Measurements from ENCODE around the gene SMARCA5.
A peak's percentile ranks its signal among the peaks of the same experiment; 100 is the strongest.

The SMARCA5 gene

GRCh38 chr4:143558286-143558685 is 44.8 kb downstream of the SMARCA5 start:
- Histone ChIP-seq H3K4me3 (replicated peaks; ENCODE audit: insufficient read depth, low read length) (no peak overlapping the region), H3K27ac (replicated peaks) (no peak overlapping the region), H3K27me3 (ENCODE audit: insufficient read depth, poor library complexity, severe bottlenecking) (peaks cover 5% of the 10 kb centered on the region)
- no peak for DNase-seq (ENCODE audit: low read depth in 1 of 2, low spot score in 1 of 2)
- no peak for TF ChIP-seq GABPA (IDR thresholded peaks at IDR 0.05; ENCODE audit: low read depth)
- TF ChIP-seq, protein P1, sequence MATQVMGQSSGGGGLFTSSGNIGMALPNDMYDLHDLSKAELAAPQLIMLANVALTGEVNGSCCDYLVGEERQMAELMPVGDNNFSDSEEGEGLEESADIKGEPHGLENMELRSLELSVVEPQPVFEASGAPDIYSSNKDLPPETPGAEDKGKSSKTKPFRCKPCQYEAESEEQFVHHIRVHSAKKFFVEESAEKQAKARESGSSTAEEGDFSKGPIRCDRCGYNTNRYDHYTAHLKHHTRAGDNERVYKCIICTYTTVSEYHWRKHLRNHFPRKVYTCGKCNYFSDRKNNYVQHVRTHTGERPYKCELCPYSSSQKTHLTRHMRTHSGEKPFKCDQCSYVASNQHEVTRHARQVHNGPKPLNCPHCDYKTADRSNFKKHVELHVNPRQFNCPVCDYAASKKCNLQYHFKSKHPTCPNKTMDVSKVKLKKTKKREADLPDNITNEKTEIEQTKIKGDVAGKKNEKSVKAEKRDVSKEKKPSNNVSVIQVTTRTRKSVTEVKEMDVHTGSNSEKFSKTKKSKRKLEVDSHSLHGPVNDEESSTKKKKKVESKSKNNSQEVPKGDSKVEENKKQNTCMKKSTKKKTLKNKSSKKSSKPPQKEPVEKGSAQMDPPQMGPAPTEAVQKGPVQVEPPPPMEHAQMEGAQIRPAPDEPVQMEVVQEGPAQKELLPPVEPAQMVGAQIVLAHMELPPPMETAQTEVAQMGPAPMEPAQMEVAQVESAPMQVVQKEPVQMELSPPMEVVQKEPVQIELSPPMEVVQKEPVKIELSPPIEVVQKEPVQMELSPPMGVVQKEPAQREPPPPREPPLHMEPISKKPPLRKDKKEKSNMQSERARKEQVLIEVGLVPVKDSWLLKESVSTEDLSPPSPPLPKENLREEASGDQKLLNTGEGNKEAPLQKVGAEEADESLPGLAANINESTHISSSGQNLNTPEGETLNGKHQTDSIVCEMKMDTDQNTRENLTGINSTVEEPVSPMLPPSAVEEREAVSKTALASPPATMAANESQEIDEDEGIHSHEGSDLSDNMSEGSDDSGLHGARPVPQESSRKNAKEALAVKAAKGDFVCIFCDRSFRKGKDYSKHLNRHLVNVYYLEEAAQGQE (IDR thresholded peaks at IDR 0.05; ENCODE audit: insufficient replicate concordance, low read depth), result no peak
- TF ChIP-seq SPI1 (IDR thresholded peaks at IDR 0.05; ENCODE audit: borderline replicate concordance, low read depth), result no peak
- no peak for TF ChIP-seq CTCF (IDR thresholded peaks at IDR 0.05; ENCODE audit: insufficient read depth, low read length)
- no peak for TF ChIP-seq POLR2AphosphoS5 (IDR thresholded peaks at IDR 0.05; ENCODE audit: low read depth)

DNA sequence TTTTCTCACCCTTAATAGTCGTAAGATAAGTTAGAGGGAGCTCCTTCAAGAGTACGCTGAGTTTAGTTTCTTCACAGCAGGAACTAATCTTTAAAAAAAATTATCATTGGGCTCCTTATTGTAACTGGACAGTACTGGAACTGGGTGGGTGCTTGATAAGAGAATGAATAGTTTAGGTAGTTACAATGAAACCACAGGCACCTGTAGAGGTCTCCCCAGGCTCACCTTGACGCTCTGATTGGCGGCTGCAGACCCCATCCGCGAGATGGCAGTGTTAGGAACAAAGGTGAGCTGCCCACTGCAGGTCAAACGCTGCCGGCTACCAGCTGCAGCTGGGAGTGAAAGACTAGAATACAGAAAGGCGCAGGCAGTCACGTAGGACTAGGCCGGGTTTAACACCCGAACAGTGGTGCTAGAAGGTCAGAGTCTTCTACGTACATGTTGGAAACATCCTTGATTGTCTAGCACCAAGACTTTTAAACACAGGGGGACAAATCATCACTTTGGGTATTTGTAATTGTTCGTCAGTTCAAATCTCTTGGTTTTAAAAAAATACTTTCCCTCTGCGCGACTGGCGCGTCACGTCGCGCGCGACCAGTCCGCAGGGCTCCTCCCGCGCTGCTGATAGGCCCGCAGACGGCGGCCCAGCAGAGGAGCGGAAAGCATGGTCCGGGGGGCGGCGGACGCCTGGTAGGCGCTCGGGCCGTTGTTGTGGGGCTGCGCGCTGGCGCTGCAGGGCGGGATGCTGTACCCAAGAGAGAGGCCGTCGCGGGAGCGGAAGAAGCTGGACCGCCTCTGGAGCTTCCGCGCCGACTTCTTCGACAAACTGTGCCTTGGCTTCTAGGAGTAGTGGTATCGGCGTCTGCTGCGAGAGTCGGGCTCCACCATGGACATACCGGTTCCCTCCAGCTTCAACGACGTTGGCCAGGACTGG is 45.6 kb downstream of the SMARCA5 start:
- peak in 1 of 2 experiments; percentile 41 for DNase-seq (ENCODE audit: low read depth in 1 of 2, low spot score in 1 of 2)
- no peak overlapping the region for H3K27ac ChIP-seq (replicated peaks)
- H3K4me3 ChIP-seq (replicated peaks; ENCODE audit: insufficient read depth, low read length), result peak overlapping the region; percentile 51
- peaks cover 5% of the 10 kb centered on the region for H3K27me3 ChIP-seq (ENCODE audit: insufficient read depth, poor library complexity, severe bottlenecking)
- TF ChIP-seq CTCF (IDR thresholded peaks at IDR 0.05; ENCODE audit: insufficient read depth, low read length) (no peak), GABPA (IDR thresholded peaks at IDR 0.05; ENCODE audit: low read depth) (no peak)

- H3K4me3 ChIP-seq (replicated peaks; ENCODE audit: insufficient read depth, low read length), result peak overlapping the region; percentile 51
- H3K27ac ChIP-seq (replicated peaks), result no peak overlapping the region
- no peak for TF ChIP-seq CTCF (IDR thresholded peaks at IDR 0.05; ENCODE audit: insufficient read depth, low read length)
- no peak for TF ChIP-seq POLR2AphosphoS5 (IDR thresholded peaks at IDR 0.05; ENCODE audit: low read depth)
- no peak for TF ChIP-seq SPI1 (IDR thresholded peaks at IDR 0.05; ENCODE audit: borderline replicate concordance, low read depth)
- no peak for DNase-seq (ENCODE audit: low read depth in 1 of 2, low spot score in 1 of 2)
- peaks cover 5% of the 10 kb centered on the region for H3K27me3 ChIP-seq (ENCODE audit: insufficient read depth, poor library complexity, severe bottlenecking)
These were observed 46.2 kb downstream of the SMARCA5 start for GRCh38 chr4:143559757-143560147.

- Histone ChIP-seq H3K27ac (replicated peaks) (no peak overlapping the region), H3K4me3 (replicated peaks; ENCODE audit: insufficient read depth, low read length) (no peak overlapping the region), H3K27me3 (ENCODE audit: insufficient read depth, poor library complexity, severe bottlenecking) (peaks cover 5% of the 10 kb centered on the region)
- no peak for DNase-seq (ENCODE audit: low read depth in 1 of 2, low spot score in 1 of 2)
- TF ChIP-seq GABPA (IDR thresholded peaks at IDR 0.05; ENCODE audit: low read depth) (no peak), SPI1 (IDR thresholded peaks at IDR 0.05; ENCODE audit: borderline replicate concordance, low read depth) (no peak), POLR2AphosphoS5 (IDR thresholded peaks at IDR 0.05; ENCODE audit: low read depth) (no peak), CTCF (IDR thresholded peaks at IDR 0.05; ENCODE audit: insufficient read depth, low read length) (no peak)
- TF ChIP-seq, protein P1 (IDR thresholded peaks at IDR 0.05; ENCODE audit: insufficient replicate concordance, low read depth), result no peak
These were observed 51.0 kb downstream of the SMARCA5 start for GRCh38 chr4:143564472-143564871.

All from HL-60 (cell line).